MM.1S (cell line): ENCODE data around the gene TMOD1.

ENCODE experiments used
- EZH2 ChIP-seq: fragments of 300-600 bp; sonication (generic); optimal IDR thresholded peaks from 2 replicates; pipeline ENCODE3; 2017; ENCODE audit warnings: low read depth, mild to moderate bottlenecking, antibody characterized with exemption, low read length, mixed read lengths
- TF ChIP-seq, protein P1 (sequence below): fragments of 300-600 bp; sonication (generic); IDR thresholded peaks from 2 replicates; pipeline ENCODE4 v1.5.1; 2016; ENCODE audit warnings: antibody characterized with exemption, low read length, mixed read lengths

GRCh38 chr9:97596906-97597305, 95.4 kb downstream of the TMOD1 start:
- TF ChIP-seq, protein P1, sequence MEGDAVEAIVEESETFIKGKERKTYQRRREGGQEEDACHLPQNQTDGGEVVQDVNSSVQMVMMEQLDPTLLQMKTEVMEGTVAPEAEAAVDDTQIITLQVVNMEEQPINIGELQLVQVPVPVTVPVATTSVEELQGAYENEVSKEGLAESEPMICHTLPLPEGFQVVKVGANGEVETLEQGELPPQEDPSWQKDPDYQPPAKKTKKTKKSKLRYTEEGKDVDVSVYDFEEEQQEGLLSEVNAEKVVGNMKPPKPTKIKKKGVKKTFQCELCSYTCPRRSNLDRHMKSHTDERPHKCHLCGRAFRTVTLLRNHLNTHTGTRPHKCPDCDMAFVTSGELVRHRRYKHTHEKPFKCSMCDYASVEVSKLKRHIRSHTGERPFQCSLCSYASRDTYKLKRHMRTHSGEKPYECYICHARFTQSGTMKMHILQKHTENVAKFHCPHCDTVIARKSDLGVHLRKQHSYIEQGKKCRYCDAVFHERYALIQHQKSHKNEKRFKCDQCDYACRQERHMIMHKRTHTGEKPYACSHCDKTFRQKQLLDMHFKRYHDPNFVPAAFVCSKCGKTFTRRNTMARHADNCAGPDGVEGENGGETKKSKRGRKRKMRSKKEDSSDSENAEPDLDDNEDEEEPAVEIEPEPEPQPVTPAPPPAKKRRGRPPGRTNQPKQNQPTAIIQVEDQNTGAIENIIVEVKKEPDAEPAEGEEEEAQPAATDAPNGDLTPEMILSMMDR, result no peak
- TF ChIP-seq EZH2, result no peak
